HG02588 (cell line): Measurements from ENCODE around the gene DKK1.

Experiments
- ATAC-seq: cut with Tn5 transposase; IDR thresholded peaks from one replicate; pipeline ENCODE4 v1.9.1; 2021; ENCODE audit warnings: mild to moderate bottlenecking, moderate library complexity; ENCODE audit not compliant: unreplicated experiment

DKK1 gene

GRCh38 chr10:52313933-52314821, at the start of gene DKK1:
Gene DKK1, plus strand, starts transcription at chr10:52314281. Its CDS starts 154 bp downstream, at chr10:52314435.
- no peak for ATAC-seq

GRCh38 chr10:52265131-52265926, 48.8 kb upstream of the DKK1 start:
- ATAC-seq: no peak

- ATAC-seq: no peak
These were observed 47.2 kb upstream of the DKK1 start for GRCh38 chr10:52266858-52267257.

GRCh38 chr10:52268790-52269189, 45.3 kb upstream of the DKK1 start:
- no peak for ATAC-seq

GRCh38 chr10:52269233-52269632, 44.8 kb upstream of the DKK1 start:
- no peak for ATAC-seq

GRCh38 chr10:52276163-52276562, 37.9 kb upstream of the DKK1 start:
- ATAC-seq: no peak

- no peak for ATAC-seq
These were observed 37.1 kb upstream of the DKK1 start for GRCh38 chr10:52276986-52277385.

- no peak for ATAC-seq
These were observed 34.5 kb upstream of the DKK1 start for GRCh38 chr10:52279546-52279945.

- ATAC-seq: no peak
These were observed 34.0 kb upstream of the DKK1 start for GRCh38 chr10:52280051-52280450.

GRCh38 chr10:52283174-52283573, 30.9 kb upstream of the DKK1 start:
- ATAC-seq: no peak

- ATAC-seq: no peak
These were observed 29.6 kb upstream of the DKK1 start for GRCh38 chr10:52284416-52285013.

- no peak for ATAC-seq
These were observed 26.2 kb upstream of the DKK1 start for GRCh38 chr10:52287866-52288265.

GRCh38 chr10:52297747-52298146, 16.3 kb upstream of the DKK1 start:
- ATAC-seq: no peak

- no peak for ATAC-seq
These were observed 13.3 kb upstream of the DKK1 start for GRCh38 chr10:52300599-52301277.

- ATAC-seq: peak; percentile 86
These were observed 5.6 kb upstream of the DKK1 start for GRCh38 chr10:52308251-52309031.

GRCh38 chr10:52312942-52313255, 1.2 kb upstream of the DKK1 start:
- no peak for ATAC-seq

- no peak for ATAC-seq
These were observed 687 bp upstream of the DKK1 start for GRCh38 chr10:52313256-52313932.

GRCh38 chr10:52314822-52315552, 906 bp downstream of the DKK1 start:
- ATAC-seq: no peak

- ATAC-seq: no peak
These were observed 1.9 kb downstream of the DKK1 start for GRCh38 chr10:52316001-52316400.
